ENCODE results near the gene MYCBPAP.

MYCBPAP gene

GRCh38 chr17:50506298-50506697 lies 1.9 kb upstream of the MYCBPAP start:
- no peak overlapping the region for H3K4me3 ChIP-seq (ENCODE audit: low read depth, low read length)
- DNase-seq (ENCODE audit: low read depth) = no peak
- TF ChIP-seq CTCF (IDR thresholded peaks at IDR 0.05; ENCODE audit: low read depth, low read length, missing control alignments) = no peak

- peak overlapping the region; percentile 57 for H3K4me3 ChIP-seq (ENCODE audit: low read depth, low read length)
- DNase-seq (ENCODE audit: low read depth) = no peak
- no peak for TF ChIP-seq CTCF (IDR thresholded peaks at IDR 0.05; ENCODE audit: low read depth, low read length, missing control alignments)
Measured at GRCh38 chr17:50508573-50509460, 578 bp downstream of the MYCBPAP start.

DNA sequence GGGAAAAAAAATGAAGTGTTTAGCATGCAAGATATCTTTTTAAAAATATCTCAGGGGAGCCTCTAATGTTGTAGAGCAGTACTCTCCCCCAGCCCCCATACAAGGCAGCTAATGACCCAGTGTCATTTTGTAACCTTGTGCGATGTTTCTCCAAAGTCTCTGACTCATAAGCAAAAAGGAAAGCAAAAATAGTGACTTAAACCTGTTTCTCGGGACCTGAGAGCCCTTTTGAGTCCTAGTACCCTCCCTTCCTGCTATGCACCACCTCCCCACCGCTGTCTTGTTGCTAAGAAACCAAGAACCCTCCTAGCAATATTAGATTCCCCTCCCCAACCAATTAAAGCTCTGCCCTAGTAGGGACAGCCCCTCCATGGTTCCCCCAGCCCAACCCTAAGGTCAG lies 2.8 kb downstream of the MYCBPAP start:
- H3K4me3 ChIP-seq (ENCODE audit: low read depth, low read length) = no peak overlapping the region
- TF ChIP-seq CTCF (IDR thresholded peaks at IDR 0.05; ENCODE audit: low read depth, low read length, missing control alignments) = no peak
- peak; percentile 86 for DNase-seq (ENCODE audit: low read depth)

DNA sequence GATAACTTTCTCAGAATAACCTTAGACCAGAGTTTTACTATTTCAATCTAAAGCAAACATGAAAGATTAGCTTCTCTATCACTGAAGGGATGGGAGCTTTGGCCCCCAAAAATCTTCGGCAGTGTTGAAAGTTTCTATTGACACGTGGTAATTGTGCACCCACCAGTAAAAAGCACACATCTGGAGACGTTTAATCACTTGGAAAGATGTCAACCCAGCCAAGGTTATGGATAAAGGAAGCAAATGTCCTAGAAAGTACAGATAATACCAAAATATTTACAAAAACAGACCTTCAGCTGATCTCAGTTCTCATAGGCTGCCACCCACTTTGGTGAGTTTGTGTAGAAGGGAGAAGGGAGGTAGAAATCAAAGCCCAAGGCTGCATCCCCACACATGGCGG lies 5.3 kb downstream of the MYCBPAP start:
- no peak for TF ChIP-seq CTCF (IDR thresholded peaks at IDR 0.05; ENCODE audit: low read depth, low read length, missing control alignments)
- H3K4me3 ChIP-seq (ENCODE audit: low read depth, low read length) = no peak overlapping the region
- DNase-seq (ENCODE audit: low read depth) = no peak

GRCh38 chr17:50514388-50514787 lies 6.1 kb downstream of the MYCBPAP start:
- H3K4me3 ChIP-seq (ENCODE audit: low read depth, low read length) = no peak overlapping the region
- no peak for DNase-seq (ENCODE audit: low read depth)
- no peak for TF ChIP-seq CTCF (IDR thresholded peaks at IDR 0.05; ENCODE audit: low read depth, low read length, missing control alignments)

DNA sequence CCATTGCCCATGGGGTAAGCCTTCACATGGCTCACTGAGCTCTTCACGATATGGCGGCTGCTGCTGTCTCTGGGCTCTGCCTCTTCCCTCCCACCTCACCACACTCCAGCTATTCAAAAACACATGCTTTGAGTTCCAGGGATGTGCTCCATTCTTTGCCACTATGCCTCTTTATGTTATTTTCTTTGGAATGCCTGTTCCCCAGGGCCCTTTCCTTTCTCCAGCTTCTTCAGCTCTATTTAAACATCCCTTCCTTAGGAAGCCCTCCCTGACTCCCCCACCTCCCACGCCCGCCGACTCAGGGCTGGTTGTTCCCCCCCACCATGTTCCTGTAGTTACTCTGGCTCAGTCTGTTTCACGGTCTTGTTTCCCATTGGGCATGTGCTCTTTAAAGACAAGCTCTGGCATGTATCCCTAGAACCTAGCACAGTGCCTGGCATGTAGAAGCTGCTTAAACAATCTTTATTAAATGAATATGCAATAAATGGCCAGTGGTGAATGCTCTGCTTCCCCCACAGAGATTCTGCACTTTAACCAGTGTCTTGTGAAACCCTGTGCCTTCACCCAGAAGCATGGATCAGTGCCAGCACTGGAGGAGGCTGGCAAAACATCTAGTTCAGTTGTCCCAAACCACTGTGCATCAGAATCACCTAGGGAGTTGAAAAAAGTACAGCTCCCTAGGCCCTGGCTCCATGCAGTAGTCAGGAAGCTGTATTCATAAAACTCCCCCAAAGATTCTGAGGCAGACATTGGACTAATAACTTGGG lies 6.9 kb downstream of the MYCBPAP start:
- TF ChIP-seq CTCF (IDR thresholded peaks at IDR 0.05; ENCODE audit: low read depth, low read length, missing control alignments) = no peak
- H3K4me3 ChIP-seq (ENCODE audit: low read depth, low read length) = no peak overlapping the region
- no peak for DNase-seq (ENCODE audit: low read depth)

Measured in GM12864 (cell line).